DOHH2 (cell line): ENCODE results near the gene TEAD3.

Experiments used
- CTCF ChIP-seq: fragments of 200-600 bp; sonication (generic); IDR thresholded peaks from one replicate; pipeline ENCODE4 v1.5.1; 2014; ENCODE audit warnings: antibody characterized with exemption, mild to moderate bottlenecking, low read depth, low read length; ENCODE audit not compliant: poor library complexity, severe bottlenecking
- EZH2phosphoT487 ChIP-seq: fragments of 200-600 bp; sonication (generic); IDR thresholded peaks from 2 replicates; pipeline ENCODE4 v1.6.1; 2017; ENCODE audit warnings: borderline replicate concordance, mild to moderate bottlenecking, antibody characterized with exemption, low read length, moderate library complexity, mixed read lengths

GRCh38 chr6:35492258-35492973 is 4.5 kb downstream of the TEAD3 start:
- TF ChIP-seq CTCF: no peak
- TF ChIP-seq EZH2phosphoT487: no peak
